Posterior cingulate gyrus (tissue), 11 donors: ENCODE measurements around the gene PPARG.
"Not testable (repeated sequence)": the region's sequence is repeated elsewhere in the genome, so short reads cannot be mapped to it uniquely, and the experiment has no call there.

ENCODE experiments used
- DNase-seq, 10 donors: peaks; one replicate each; pipeline versions ENCODE4 v3.0.0 to v3.0.0-alpha.2; 2020 to 2021; ENCODE audit warnings: mixed read lengths in 3 of 10
- intact Hi-C: fragments of 100-400 bp; cut with DNase I; formaldehyde crosslinking; loops from one replicate; pipeline ENCODE4 v1.15.1; 2023

Gene PPARG

GRCh38 chr3:12288182-12289129 lies at the start of gene PPARG:
Gene PPARG, plus strand, starts transcription at chr3:12289070. Its CDS starts 90,642 bp downstream, at chr3:12379712.
- intact Hi-C loops = loop anchor here (10.0 kb wide), 1 partner anchor 186 kb away; no protein-coding TSS in a partner anchor
- peak in 2 of 10 donors; percentile 66 to 78 for DNase-seq

DNA sequence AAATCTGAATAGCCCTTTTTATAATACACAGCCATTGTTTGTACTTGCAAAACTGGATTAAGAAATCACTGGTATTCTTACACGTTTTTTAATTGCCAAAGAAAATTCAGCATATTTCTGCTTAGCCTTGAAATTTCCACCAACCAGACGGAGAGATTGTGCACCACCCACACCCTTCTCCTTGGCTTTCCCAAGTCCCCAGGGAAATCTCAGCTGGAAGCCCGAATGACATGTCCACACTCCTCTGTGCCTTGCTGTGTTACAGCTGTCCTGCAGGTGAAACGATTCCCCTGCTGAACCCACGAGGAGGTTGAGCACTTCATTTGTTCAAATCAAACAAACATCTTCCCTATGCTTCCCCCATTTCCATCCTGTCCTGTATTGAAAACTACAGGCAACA lies 49.6 kb upstream of the PPARG start:
- DNase-seq = no peak
- intact Hi-C loops = no loop called here

- intact Hi-C loops = no loop called here
- DNase-seq = no peak
Measured at GRCh38 chr3:12242772-12243171, 46.1 kb upstream of the PPARG start.

- intact Hi-C loops = no loop called here
- no peak for DNase-seq
Measured at GRCh38 chr3:12246497-12247163, 42.2 kb upstream of the PPARG start.

- intact Hi-C loops = no loop called here
- no peak for DNase-seq
Measured at GRCh38 chr3:12247411-12247810, 41.5 kb upstream of the PPARG start.

DNA sequence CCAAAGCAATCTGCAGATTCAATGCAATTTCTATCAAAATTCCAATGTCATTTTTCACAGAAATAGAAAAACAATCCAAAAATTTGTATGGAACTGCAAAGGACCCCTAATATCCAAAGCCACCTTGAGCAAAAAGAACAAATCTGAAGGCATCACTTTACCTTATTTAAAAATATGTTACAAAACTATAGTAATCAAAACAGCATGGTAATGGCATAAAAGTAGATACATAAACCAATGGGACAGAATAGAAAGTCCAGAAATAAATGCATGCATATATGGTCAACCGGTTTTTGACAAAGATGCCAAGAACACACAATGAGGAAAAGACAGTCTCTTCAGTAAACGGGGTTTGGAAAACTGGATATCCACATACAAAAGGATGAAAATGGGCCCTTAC lies 39.4 kb upstream of the PPARG start:
- DNase-seq = no peak
- intact Hi-C loops = no loop called here

- DNase-seq = no peak
- intact Hi-C loops = no loop called here
Measured at GRCh38 chr3:12252889-12253288, 36.0 kb upstream of the PPARG start.

DNA sequence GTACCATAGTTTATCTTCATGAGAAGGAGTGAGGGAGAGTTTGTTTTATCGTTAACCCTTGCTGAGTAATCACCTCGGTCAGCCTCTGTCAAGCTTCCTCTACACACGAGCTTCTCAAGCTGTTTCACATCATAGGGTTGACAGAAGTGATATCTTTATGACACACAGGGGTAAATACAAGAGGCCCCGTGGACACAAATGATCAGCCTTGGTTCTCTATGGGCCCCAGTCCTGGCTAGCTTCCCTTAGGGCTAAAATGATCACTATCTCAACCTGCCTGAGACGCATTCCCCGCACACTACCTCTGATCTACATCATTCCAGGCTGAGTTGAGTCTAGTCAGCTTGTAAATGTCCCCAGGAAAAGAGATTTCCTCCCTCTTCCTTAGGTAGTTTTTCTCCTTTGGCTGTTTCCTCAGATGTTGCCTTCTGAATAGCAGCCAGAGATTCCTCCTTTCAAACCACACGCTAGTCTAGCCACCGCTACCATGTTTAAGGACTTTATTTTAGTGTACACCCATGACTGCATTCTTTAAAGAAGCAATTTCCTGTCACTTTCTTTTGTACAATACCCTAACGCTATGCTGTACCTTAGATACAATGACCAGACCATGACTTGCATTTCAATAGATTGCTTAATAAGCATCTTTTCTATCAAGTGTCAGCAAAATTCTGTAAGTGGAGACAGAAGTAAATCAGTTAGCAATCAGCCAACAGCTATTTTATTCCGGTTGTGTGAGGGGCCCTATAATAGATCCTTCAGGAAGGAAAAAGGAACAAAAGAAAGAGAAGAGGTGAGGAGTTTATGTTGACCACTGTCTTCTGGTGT lies 35.1 kb upstream of the PPARG start:
- DNase-seq = no peak
- intact Hi-C loops = no loop called here

DNA sequence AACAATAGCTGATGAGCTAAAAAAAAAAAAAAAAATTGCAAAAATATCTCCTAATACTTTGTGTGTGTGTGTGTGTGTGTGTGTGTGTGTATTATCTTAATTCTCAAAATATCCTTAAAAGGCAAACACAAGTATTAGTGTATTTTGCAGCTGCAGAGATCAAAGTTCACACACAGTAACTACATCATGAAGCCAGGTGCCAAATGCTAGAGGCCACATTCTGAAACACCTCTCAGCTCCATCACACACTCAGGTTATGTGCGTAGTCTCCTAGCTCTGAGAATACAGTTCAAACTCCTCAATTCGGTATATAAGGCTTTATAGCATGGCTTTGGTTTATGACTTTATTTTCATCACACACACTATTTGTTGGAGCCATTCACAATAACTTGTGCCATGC lies 33.5 kb upstream of the PPARG start:
- no peak for DNase-seq
- intact Hi-C loops = no loop called here

- intact Hi-C loops = no loop called here
- DNase-seq = no peak
Measured at GRCh38 chr3:12258911-12259310, 30.0 kb upstream of the PPARG start.

DNA sequence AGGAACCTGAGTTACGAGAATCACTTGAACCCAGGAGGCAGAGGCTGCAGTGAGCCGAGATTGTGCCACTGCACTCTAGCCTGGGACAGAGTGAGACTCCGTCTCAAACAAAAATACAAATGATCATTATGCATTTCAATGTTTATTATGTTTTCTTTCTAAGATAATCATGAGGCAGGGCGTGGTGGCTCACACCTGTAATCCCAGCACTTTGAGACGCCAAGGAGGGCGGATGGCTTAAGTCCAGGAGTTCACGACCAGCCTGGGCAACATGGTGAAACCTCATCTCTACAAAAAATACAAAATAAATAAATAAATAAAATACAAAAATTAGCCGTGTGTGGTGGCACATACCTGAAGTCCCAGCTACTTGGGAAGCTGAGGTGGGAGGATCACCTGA lies 26.7 kb upstream of the PPARG start:
- intact Hi-C loops, DNase-seq: not testable (repeated sequence)

DNA sequence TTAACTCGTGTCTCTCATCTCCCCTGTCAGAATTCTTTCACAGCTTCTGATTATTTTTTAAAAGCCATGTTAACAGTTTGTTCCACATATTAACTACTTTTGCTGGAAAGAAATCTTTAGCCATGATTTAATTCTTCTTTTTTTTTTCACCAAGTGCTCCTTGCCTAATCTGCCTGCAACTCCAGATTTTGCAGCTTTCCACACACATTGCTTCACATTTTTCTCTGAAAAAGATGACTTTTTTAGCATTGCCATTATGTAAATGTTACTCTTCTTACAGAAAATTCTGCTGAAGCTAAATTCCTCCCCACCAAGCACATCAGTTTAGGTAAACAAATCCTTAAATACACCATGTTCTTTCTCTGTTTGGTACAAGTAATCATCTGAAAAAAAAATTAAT lies 23.4 kb upstream of the PPARG start:
- intact Hi-C loops = no loop called here
- no peak for DNase-seq

DNA sequence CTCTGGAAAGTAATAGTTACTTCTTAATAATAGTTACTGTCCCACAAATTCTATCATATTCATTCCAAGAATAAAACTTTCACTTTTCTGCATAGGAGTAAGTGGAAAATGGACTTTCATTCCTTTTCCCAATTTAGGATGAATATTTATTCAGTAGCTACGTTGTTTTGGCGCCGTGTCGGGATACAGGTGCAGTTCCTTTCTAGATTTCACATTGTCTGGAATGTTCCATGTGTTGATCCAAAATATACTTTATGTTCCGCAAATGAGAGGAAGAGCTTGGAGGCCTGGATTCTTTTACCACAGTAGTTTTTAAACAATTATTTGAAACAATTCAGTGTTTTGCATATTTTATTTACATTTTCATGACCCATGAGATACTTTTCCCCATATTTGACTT lies 22.8 kb upstream of the PPARG start:
- DNase-seq = no peak
- intact Hi-C loops = no loop called here

DNA sequence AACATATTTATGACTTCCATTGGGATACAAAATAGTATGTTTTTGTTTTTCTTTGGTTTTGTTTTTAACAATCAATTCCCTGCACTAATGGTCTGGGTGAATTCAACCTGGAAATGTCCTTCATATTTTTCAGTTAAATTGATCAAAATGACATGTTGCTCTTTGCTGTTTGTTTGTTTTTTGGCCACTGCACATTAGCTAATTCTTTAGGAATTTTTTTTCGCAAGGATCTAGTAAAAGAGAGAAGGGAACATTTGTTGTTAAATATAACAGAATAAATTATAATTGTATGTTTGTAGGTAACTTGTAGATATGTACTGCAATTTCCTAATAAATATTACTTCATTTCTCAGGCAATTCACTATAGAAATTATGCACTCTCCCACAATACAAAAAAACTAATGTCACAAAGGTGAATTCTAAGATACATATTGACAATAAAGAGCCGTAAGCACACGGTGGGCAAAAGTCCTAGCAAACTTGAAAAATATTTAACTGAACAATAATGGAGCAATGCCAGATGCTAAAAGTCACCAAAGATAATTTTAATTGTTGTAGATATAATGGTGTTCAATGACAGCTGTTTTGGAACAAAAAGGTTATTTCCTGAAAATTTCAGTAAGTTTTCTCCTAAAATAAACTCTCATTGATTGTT lies 21.4 kb upstream of the PPARG start:
- DNase-seq = no peak
- intact Hi-C loops = no loop called here

GRCh38 chr3:12268049-12268735 lies 20.7 kb upstream of the PPARG start:
- DNase-seq = no peak
- intact Hi-C loops = no loop called here

DNA sequence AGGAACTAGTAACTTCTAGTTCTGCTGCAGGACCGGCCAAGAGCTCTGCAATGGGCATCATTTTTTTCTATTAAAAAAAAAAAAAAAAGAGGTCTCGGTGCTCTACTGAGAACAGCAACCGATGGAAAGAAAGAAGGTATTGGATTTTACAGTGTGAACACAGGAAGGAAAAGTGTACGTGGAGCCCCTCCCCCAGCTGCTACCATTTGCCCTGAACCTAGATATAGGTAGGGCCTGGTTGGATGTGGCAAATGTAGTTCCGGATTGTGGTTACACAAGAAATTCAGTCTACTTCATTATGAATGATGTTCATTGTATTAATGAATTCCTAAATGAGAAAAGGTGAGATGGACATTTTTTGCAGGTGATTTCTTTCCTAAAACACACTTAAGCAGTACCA lies 17.9 kb upstream of the PPARG start:
- DNase-seq = no peak
- intact Hi-C loops = no loop called here

DNA sequence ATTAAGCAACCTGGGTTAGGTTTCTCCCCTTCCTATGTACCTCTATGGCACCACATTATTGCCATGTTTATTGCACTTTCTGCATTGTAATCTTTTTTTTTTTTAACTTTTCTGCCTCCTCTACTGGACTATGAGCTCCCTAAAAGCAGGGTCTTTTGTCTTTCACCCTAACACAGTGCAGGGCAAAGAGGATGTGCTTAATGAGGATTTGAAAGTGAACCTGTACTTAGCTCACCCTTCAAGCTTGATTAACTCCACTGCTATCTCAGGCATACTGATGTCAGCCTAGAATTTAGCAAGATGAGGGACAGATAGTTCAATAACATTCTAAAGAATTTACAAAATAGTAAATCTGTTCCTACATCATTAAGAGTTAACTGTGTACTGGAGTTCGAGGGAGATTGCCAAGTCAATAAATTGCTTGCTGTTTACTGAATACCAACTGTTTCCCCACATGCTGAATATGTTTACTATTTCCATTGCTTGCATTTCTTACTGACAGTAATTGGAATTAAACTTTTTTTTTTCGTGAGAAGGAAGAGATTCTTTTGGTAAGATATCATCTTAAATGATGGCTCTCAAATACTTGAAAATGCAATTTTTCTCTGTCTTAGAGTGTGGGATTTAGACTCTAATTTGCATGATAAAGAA lies 15.7 kb upstream of the PPARG start:
- intact Hi-C loops = no loop called here
- no peak for DNase-seq

DNA sequence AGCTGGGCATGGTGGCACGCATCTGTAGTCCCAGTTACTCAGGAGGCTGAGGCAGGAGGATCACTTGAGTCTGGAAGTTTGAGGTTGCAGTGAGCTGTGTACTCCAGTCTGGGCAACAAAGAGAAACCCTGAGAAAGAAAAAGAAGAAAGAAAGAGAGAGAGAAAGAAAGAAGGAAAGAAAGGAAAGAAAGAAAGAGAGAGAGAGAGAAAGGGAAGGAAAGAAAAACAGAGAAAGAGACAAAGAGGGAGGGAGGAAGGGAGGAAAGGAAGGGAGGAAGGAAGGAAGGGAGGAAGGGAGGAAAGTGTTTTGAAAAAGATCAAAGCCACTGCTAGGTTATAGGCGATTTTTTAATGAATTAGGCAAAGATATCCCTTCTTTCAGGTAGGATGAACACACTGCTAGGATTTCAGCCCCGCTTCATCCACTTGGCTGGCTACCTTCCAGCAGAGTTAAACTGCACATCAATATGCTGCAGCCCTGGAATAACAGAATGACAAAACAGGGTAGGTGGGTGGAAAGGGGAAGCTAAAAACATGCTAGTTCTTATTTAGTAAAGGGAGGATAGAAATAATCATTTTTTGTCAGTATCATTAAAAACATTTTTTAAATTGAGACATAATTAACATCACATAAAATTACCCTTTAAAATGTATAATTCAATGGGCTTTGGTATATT lies 12.8 kb upstream of the PPARG start:
- intact Hi-C loops = no loop called here
- DNase-seq = no peak

DNA sequence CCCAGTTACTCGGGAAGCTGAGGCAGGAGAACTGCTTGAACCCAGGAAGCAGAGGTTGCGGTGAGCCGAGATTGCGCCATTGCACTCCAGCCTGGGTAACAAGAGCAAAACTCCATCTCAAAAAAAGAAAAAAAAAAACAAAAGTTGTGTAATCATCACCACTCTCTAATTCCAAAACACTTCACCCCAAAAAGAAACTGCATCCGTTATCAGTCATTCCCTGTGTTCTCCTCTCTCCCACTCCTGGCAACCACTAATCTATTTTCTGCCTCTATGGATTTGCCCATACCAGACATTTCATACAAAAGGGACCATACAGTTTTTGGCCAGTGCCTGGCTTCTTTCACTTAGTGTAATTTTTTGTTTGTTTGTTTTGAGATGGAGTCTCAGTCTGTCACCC lies 12.0 kb upstream of the PPARG start:
- DNase-seq, intact Hi-C loops: not testable (repeated sequence)
